Stimulated activated CD8-positive, alpha-beta memory T cell treated with anti-CD3 and anti-CD28 coated beads, Interleukin-15, amount 100 ng/mL, for 1 hour (primary cell): ENCODE results near the gene FOXD1.
"Not testable (repeated sequence)": the region's sequence is repeated elsewhere in the genome, so short reads cannot be mapped to it uniquely, and the experiment has no call there.

Experiments
- DNase-seq: peaks from one replicate; pipeline ENCODE4 v3.0.0-alpha.2; 2020; ENCODE audit warnings: low read depth

The FOXD1 gene

GRCh38 chr5:73448463-73449136 is at the start of gene FOXD1:
FOXD1 (minus strand) TSS chr5:73448777; CDS start chr5:73448362, 415 bp downstream.
- DNase-seq: no peak

- DNase-seq: no peak
Measured at GRCh38 chr5:73497497-73498056, 49.0 kb upstream of the FOXD1 start.

- no peak for DNase-seq
Measured at GRCh38 chr5:73496984-73497457, 48.4 kb upstream of the FOXD1 start.

DNA sequence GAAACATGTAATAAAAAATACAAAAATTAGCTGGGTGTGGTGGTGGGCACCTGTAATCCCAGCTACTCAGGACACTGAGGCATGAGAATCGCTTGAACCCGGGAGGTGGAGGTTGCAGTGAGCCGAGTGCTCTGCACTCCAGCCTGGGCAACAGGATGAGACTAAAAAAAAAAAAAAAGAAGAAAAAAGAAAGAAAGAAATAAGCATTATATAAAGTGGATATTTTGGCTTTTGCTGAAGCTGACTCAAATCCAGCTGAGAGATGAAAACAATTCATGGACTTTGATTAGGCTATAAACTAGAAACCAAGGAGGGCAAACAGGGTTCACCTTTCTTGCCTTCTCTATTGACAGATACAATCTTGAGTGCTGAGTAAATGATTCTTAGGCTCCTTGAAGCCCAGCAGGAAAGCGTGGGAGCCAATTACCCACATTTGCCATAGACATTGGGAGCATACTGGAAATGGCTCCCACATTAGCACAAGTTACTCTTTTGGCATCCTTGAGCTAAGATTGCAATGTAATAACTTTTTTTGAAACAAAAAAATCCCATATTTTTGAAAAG is 47.3 kb upstream of the FOXD1 start:
- no peak for DNase-seq

DNA sequence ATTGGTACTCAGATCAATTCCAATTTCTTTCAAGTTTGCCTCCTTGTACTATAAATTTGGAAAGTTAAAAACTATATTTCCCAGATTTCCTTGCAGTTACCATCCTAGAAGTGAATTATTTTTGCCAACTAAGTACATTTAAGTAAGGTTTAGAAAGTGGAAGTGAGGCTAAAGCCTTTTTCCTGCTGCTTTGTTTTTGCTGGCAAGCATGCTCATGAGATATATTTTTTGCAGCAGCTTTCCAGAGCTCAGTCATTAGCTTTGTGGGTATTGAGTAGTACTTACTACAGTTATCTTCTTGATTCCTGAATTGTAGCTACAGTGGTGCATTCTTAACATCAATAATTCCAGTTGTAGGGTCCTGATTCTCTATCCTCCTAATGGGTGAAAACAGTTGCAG is 46.1 kb upstream of the FOXD1 start:
- no peak for DNase-seq

DNA sequence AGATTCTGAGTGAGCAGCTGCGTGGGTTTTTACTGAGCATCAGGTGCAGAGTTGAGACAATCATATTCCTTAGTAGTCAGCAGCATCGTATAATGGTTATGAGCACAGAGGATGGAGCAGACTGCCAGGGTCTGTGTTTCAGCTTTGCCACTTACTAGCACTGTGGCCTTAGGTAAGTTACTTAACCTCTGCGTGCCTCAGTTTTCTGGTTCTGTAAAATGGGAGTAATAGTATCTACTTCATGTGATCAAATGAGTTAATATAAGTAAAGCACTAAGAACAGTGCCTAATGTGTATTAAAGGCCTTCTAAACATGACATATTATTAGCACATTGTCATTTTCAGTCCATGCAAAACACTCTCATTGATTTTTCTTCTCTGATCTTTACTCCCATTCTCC is 44.8 kb upstream of the FOXD1 start:
- no peak for DNase-seq

DNA sequence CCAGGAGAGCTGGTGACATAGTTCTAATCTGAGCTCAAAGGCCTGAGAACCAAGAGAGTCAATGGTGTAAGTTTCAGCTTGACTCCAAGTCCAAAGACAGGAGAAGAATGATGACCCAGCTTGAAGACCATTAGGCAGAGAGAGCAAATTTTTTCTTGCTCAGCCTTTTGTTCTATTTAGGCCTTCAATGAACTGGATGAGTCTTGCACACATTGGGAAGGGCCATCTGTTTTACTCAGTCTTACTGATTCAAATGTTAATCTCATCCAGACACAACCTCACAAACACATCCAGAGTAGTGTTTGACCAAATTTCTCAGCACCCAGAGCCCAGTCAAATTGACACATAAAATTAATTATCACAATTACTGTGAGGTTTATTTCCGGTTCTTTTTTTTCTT is 42.6 kb upstream of the FOXD1 start:
- no peak for DNase-seq

DNA sequence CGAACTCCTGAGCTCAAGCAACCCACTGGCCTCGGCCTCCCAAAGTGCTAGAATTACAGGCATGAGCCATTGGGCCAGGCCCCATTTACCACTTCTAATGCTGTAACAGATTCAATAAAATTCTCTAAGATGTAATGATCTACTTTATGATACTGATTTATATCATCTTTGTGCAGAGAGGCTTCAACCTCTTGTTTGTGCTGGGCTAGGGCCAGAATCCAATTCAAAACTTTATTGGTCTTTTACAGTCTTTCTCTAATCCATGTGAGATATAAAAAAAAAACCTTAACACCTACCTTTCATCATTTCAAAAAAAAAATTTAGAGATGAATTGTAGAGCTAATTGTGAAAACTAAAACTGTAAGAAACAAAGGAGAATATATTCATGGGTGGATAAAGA is 41.5 kb upstream of the FOXD1 start:
- no peak for DNase-seq

DNA sequence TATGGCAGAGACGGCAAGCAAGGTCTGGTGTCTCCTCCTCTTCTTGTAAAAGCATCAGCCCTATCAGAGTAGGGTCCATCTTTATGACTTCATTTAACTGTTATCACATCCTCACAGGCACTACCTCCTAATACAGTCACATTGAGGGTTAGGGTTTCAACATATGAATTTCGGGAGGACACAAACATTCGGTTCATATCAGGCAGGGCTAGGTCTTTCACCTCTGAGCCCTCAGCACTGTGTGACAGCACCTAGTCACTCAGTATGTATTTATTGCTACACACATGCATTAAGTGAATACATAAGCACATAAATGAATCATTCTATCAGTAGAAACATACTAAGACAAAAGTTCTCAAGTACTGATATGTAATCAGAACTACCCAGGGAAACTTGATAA is 40.2 kb upstream of the FOXD1 start:
- no peak for DNase-seq

DNA sequence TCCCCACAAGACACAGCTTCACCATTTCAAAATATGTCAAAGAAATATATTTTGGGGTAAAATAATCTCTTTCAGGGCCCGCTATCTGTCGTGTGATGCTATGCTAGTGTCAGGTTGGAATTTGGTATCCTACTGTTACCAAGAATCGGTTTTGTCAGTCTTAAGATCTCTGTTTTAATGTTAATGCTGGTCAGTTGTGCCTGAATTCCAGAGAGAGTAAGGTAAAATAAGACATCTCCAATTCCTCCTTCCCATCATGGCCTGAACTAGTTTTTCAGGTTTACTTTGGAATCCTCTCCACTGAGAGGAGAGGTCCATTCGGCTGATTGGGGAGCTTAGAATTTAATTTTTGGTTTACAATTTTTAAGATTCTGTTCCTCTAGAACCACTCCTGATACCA is 39.2 kb upstream of the FOXD1 start:
- DNase-seq: no peak

GRCh38 chr5:73487257-73487656 is 38.7 kb upstream of the FOXD1 start:
- not testable (repeated sequence) for DNase-seq

GRCh38 chr5:73486119-73486899 is 37.7 kb upstream of the FOXD1 start:
- DNase-seq: no peak

DNA sequence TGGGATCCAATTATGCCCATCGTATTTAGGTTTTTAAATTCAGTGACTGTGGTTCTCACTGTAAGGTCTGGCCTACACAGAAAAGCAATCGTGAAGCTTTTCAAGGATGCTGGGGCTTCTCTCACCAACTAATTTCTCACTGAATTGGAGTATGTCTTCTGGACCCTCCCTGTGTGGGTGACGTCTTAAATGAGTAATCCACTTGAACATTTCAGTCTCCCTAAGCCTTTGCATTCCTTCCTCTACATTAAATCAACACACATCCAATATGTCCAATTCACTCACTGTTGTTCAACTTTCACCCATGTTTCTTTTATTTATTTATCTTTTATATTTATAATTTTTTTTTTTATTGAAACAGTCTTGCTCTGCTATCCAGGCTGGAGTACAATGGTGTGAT is 37.1 kb upstream of the FOXD1 start:
- no peak for DNase-seq

DNA sequence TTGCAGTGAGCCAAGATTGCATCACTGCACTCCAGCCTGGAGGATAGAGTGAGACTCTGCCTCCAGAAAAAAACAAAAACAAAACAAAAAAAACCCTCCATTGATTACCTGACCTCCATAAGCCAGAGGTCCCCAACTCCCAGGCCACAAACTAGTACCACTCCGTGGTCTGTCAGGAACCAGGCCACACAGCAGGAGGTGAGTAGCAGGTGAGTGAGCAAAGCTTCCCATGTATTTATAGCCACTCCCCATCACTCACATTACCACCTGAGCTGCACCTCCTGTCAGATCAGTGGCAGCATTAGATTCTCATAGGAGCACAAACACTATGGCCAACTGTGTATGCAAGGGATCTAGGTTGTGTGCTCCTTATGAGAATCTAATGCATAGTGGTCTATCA is 35.9 kb upstream of the FOXD1 start:
- no peak for DNase-seq

DNA sequence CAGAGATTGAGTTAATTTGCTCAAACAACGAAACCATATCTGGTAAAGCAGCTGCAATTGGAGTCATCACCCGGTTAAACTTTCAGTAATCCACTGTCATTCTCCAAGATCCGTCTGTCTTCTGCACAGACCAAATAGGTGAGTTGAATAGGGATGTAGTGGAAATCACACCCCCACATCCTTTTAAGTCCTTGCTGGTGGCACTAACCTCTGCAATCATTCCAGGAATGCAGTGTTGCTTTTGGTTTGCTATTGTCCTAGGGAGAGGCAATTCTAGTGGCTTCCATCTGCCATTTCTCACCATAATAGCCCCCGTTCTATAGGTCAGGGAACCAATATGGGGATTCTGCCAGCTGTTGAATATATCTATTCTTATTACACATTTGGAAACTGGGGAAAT is 35.1 kb upstream of the FOXD1 start:
- DNase-seq: no peak

- no peak for DNase-seq
Measured at GRCh38 chr5:73482383-73483136, 34.0 kb upstream of the FOXD1 start.

GRCh38 chr5:73480500-73480899 is 31.9 kb upstream of the FOXD1 start:
- DNase-seq: no peak

DNA sequence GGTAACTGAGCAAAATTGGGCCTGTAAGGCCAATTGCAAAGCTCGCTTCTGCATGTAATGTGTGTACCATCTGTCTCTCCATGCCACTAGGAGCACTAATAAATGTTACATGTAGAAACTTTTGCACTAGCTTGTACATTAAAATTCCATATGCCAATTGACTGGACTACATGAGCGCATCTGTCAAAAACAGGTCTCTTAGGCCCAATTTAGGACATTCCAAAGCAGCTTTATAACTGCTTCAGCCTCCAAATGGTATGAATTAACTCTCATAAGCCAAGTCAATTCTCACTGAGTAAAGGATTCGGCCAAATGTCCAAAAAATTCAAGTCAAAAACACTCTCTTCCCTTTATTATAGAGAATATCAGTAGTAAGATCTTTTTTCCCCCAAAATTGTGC is 23.5 kb upstream of the FOXD1 start:
- no peak for DNase-seq

DNA sequence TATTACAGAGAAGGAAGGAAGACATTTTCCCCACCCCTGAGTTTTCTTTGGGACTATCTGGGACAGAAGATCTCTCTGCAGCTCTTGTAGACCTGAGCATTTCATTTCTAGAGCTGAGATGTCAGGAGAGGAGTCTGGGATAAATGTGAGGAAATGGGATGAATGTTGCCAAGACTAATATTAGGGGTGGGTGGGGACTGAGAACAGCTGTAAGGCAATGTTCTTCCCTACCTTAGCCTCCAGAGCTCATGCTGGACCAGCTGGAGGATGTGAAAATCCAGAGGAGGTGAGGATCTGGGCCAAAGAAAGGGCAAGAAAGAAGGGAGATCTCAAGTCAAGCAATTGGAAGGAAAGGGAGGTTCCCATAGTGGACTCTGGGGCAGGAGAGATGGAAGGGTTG is 23.1 kb upstream of the FOXD1 start:
- no peak for DNase-seq

- DNase-seq: no peak
Measured at GRCh38 chr5:73469878-73470277, 21.3 kb upstream of the FOXD1 start.

DNA sequence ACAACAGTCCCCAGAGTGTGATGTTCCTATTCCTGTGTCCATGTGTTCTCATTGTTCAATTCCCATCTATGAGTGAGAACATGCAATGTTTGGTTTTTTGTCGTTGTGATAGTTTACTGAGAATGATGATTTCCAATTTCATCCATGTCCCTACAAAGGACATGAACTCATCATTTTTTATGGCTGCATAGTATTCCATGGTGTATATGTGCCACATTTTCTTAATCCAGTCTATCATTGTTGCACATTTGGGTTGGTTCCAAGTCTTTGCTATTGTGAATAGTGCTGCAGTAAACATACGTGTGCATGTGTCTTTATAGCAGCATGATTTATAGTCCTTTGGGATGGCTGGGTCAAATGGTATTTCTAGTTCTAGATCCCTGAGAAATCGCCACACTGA is 20.1 kb upstream of the FOXD1 start:
- not testable (repeated sequence) for DNase-seq

DNA sequence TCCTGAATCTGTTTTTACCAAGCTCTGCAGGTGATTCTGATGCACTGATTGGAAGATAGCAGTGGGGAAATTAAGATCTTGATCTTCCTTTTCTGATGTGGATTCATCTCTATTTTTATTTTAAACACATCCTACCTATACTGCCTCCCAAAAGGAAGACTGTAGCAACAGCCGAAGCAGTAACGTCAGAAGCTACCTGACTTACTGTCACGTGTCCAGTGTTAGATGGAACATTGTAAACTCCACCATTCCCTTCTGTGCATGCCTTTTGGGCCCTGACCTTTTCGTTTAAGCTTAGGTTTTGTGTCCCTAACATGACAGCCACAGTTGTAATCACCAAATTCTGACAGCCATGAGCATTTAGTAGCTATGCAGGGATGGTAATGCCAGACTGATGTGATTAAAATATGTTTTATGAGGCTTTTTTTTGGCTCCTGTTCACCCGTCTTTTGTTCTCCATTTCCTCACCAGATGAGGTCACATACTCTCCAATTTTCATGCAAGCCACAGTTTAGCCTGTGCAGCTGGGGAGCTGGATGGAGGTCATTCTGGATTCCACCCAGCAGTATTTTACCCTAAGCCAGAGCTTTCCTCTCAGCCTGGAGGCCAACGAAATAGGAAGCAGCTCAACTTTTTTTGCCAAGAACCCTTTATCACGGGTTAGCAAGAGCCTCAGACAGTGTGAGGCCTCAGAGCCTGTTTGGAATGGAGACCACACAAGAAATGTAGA is 15.6 kb upstream of the FOXD1 start:
- no peak for DNase-seq
